Amniotic stem cell (primary cell): ENCODE measurements around the gene LIMA1.

Experiments used
- DNase-seq: peaks from one replicate; lab custom pipeline; 2025; lab: John Stamatoyannopoulos, UW

Gene LIMA1

GRCh38 chr12:50129290-50129689 lies 154.0 kb downstream of the LIMA1 start:
- no peak for DNase-seq

- DNase-seq, result no peak
These were observed 155.8 kb downstream of the LIMA1 start for GRCh38 chr12:50127546-50127945.
